ENCODE results near the gene GIPC1. TPM values are rescaled to one million over a fixed set of nuclear protein-coding genes. Genes with fewer than 3 reads are reported as not detected.
"Not testable (repeated sequence)": the region's sequence is repeated elsewhere in the genome, so short reads cannot be mapped to it uniquely, and the experiment has no call there.

GIPC1 gene
- total and polyA plus RNA-seq, 7 donors: 37.9 to 63.5 (median 45.3) TPM

- ATAC-seq (no peak), DNase-seq (no peak)
- H3K4me3 ChIP-seq: no peak overlapping the region
- 79 to 88% (median 88%) methylated on average over 9 of the region's 9 CpGs for WGBS, 3 donors
- no peak overlapping the region for H3K27ac ChIP-seq
- TF ChIP-seq, protein P1, sequence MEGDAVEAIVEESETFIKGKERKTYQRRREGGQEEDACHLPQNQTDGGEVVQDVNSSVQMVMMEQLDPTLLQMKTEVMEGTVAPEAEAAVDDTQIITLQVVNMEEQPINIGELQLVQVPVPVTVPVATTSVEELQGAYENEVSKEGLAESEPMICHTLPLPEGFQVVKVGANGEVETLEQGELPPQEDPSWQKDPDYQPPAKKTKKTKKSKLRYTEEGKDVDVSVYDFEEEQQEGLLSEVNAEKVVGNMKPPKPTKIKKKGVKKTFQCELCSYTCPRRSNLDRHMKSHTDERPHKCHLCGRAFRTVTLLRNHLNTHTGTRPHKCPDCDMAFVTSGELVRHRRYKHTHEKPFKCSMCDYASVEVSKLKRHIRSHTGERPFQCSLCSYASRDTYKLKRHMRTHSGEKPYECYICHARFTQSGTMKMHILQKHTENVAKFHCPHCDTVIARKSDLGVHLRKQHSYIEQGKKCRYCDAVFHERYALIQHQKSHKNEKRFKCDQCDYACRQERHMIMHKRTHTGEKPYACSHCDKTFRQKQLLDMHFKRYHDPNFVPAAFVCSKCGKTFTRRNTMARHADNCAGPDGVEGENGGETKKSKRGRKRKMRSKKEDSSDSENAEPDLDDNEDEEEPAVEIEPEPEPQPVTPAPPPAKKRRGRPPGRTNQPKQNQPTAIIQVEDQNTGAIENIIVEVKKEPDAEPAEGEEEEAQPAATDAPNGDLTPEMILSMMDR (IDR thresholded peaks at IDR 0.05): no peak
- no peaks in the 10 kb centered on the region for H3K9me3 ChIP-seq
- intact Hi-C loops (cut with DNase I): no loop called here
- peaks cover 0 to 74% of the 10 kb centered on the region in 2 donors for H3K36me3 ChIP-seq (ENCODE audit: insufficient read depth in 1 of 2, low read depth in 1 of 2)
- H3K4me1 ChIP-seq: peaks cover 8% of the 10 kb centered on the region
- H3K27me3 ChIP-seq (ENCODE audit: insufficient read depth in 3 of 3, low read length in 2 of 3): peaks cover 0 to 5% (median 3%) of the 10 kb centered on the region in 3 donors
These were observed 28.1 kb downstream of the GIPC1 start for GRCh38 chr19:14467816-14468215.

DNA sequence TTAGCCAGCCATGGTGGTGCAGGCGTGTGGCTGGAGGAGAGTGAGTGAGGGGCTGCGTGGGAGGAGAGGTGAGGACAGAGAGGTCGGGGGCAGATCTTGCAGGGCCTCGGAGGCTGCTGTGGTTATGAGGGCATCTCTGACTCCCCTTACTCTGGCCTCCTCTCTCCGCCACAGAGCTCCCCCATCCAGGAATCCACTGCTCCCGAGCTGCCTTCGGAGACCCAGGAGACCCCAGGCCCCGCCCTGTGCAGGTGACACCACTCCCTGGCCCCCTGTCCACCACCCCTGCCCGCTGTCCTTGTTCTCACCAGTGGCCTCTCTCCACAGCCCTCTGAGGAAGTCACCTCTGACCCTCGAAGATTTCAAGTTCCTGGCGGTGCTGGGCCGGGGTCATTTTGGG is 28.5 kb downstream of the GIPC1 start:
- no peak for ATAC-seq
- 83 to 89% (median 85%) methylated on average over 12 of the region's 12 CpGs for WGBS, 3 donors

DNA sequence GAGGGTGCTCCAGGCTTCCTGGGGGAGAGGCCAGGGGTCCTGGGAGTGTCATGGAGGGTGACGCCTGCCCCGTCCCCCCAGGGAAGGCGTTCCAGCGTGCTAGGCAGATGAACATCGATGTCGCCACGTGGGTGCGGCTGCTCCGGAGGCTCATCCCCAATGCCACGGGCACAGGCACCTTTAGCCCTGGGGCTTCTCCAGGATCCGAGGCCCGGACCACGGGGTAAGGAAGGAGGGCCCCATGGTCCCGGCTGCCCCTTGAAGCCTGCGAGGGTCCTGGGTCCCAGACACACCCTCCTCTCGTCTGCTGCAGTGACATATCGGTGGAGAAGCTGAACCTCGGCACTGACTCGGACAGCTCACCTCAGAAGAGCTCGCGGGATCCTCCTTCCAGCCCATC is 32.2 kb downstream of the GIPC1 start:
- intact Hi-C loops (cut with DNase I): no loop called here
- Histone ChIP-seq H3K4me1 (no peaks in the 10 kb centered on the region), H3K4me3 (no peak overlapping the region), H3K36me3 (ENCODE audit: insufficient read depth in 1 of 2, low read depth in 1 of 2) (peaks cover 0 to 98% of the 10 kb centered on the region in 2 donors), H3K27ac (no peak overlapping the region), H3K27me3 (ENCODE audit: insufficient read depth in 3 of 3, low read length in 2 of 3) (no peaks in the 10 kb centered on the region), H3K9me3 (no peaks in the 10 kb centered on the region)
- WGBS, 3 donors: 93 to 97% (median 96%) methylated on average over 21 of the region's 21 CpGs
- TF ChIP-seq, protein P1 (IDR thresholded peaks at IDR 0.05): no peak
- DNase-seq (no peak), ATAC-seq (no peak)

More for the DNA sequence above, 28.5 kb downstream of the GIPC1 start:
- Histone ChIP-seq H3K4me1 (peaks cover 4% of the 10 kb centered on the region), H3K27me3 (ENCODE audit: insufficient read depth in 3 of 3, low read length in 2 of 3) (peaks cover 0 to 1% (median 0%) of the 10 kb centered on the region in 3 donors), H3K4me3 (no peak overlapping the region), H3K9me3 (no peaks in the 10 kb centered on the region), H3K36me3 (ENCODE audit: insufficient read depth in 1 of 2, low read depth in 1 of 2) (peaks cover 0 to 78% of the 10 kb centered on the region in 2 donors), H3K27ac (no peak overlapping the region)
- no peak for DNase-seq
- TF ChIP-seq, protein P1 (IDR thresholded peaks at IDR 0.05): no peak
- intact Hi-C loops (cut with DNase I): no loop called here

- H3K9me3 ChIP-seq; DNase-seq; H3K4me1 ChIP-seq; H3K27ac ChIP-seq; H3K4me3 ChIP-seq; intact Hi-C loops (cut with DNase I); H3K27me3 ChIP-seq (ENCODE audit: insufficient read depth in 3 of 3, low read length in 2 of 3); ATAC-seq: not testable (repeated sequence)
- peaks cover 0 to 96% of the 10 kb centered on the region in 2 donors for H3K36me3 ChIP-seq (ENCODE audit: insufficient read depth in 1 of 2, low read depth in 1 of 2)
- 95 to 98% (median 97%) methylated on average over 6 to 7 of the region's 7 CpGs for WGBS, 3 donors
These were observed 33.5 kb downstream of the GIPC1 start for GRCh38 chr19:14462401-14462800.

GRCh38 chr19:14460935-14461334 is 35.0 kb downstream of the GIPC1 start:
- Histone ChIP-seq H3K4me3 (no peak overlapping the region), H3K27ac (no peak overlapping the region), H3K4me1 (no peaks in the 10 kb centered on the region), H3K36me3 (ENCODE audit: insufficient read depth in 1 of 2, low read depth in 1 of 2) (peaks cover 0 to 91% of the 10 kb centered on the region in 2 donors), H3K27me3 (ENCODE audit: insufficient read depth in 3 of 3, low read length in 2 of 3) (no peaks in the 10 kb centered on the region), H3K9me3 (no peaks in the 10 kb centered on the region)
- ATAC-seq (no peak), DNase-seq (no peak)
- TF ChIP-seq, protein P1 (IDR thresholded peaks at IDR 0.05): no peak
- WGBS, 3 donors: 69 to 97% (median 97%) methylated on average over 2 of the region's 2 CpGs
- intact Hi-C loops (cut with DNase I): no loop called here

All from psoas muscle (tissue), 8 donors.